Fibroblast of mammary gland (primary cell): ENCODE measurements around the gene NBPF8.
A peak's percentile ranks its signal among the peaks of the same experiment; 100 is the strongest.
"Not testable (repeated sequence)": the region's sequence is repeated elsewhere in the genome, so short reads cannot be mapped to it uniquely, and the experiment has no call there.

Experiments used
- DNase-seq: peaks from one replicate; pipeline ENCODE4 v3.0.0-alpha.2; 2010; ENCODE audit warnings: low read depth
- H3K4me3 ChIP-seq: 2 replicates; pipeline ENCODE4 v1.5.1; 2011; ENCODE audit warnings: low read depth, mild to moderate bottlenecking, low read length, moderate library complexity; ENCODE audit not compliant: control insufficient read depth

The NBPF8 gene

DNA sequence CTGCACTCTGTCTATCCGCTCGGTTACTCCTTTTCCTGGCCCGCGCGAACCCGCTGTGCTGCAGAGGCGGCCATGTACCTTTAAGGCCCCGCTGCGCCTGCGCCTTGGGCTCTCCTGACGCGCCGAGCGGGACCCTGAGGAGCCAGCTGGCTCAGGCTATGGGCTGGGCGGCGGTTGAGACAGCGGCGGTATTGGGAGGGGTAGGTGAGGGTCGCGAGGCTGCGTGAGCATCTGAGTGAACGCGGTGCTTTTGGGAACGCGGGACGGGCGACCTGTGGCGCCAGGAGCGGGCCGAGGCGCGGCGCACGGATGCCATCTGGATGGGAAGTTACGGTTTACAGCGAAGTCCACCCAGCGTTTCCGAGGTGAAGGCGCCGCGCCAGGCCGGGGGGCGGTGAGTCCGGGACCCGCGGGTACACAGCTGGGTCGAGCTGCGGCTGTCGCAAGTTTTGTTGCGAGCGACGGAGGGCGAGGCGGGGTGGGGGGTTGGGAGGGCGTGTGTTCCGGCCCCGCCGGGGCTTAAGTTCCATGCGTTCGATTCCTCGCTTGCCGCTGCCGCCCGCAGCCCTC is at the start of gene NBPF8:
Gene NBPF8 (plus strand): TSS at position 125 of the 570 bp plus-strand sequence. CDS start 21,488 bp downstream, outside the sequence.
- H3K4me3 ChIP-seq: peak within 1 kb of the TSS; percentile 57
- DNase-seq: peak; percentile 49

- H3K4me3 ChIP-seq: not testable (repeated sequence)
- peak; percentile 7 for DNase-seq
Measured at GRCh38 chr1:120367709-120368108, 47.1 kb upstream of the NBPF8 start.

DNA sequence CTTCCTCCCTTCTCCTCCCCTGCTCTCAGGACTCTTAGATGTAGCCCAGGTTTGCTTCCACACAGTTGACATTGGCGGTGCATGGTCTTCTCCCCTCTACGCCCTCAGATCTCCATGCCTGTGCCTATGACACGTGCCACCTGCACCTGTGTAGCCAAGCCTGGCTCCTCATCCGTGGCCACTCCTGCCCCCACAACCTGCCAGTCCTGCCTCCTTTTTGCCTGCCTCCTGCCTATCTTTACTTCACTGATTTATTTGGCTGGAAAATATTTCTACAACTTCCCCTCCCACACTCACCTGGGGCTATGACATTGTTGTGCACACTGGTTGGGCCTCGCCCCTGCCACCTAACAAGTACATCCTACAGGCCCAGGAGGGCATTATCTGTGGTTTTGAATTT is 28.2 kb upstream of the NBPF8 start:
- not testable (repeated sequence) for H3K4me3 ChIP-seq, DNase-seq

- DNase-seq: peak; percentile 58
- not testable (repeated sequence) for H3K4me3 ChIP-seq
Measured at GRCh38 chr1:120388597-120389126, 26.2 kb upstream of the NBPF8 start.

DNA sequence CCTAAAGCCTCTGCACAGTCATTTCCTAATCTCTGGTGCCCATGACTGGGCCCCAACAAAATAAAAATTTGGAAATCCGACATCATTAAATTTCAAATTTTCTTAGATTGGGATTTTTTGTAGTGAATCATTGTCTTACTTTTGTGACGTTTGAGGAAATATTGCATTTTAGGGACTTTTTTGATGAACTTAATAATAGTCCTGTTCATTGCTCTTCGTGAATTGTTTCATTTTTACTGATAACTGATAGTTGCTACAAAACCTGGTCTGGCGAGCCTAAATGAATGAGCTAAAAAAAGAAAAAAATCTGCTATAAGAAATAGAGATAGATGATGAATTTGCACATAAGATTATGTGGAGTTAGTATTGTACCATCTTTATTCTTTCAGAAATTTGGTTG is 23.5 kb upstream of the NBPF8 start:
- DNase-seq, H3K4me3 ChIP-seq: not testable (repeated sequence)

DNA sequence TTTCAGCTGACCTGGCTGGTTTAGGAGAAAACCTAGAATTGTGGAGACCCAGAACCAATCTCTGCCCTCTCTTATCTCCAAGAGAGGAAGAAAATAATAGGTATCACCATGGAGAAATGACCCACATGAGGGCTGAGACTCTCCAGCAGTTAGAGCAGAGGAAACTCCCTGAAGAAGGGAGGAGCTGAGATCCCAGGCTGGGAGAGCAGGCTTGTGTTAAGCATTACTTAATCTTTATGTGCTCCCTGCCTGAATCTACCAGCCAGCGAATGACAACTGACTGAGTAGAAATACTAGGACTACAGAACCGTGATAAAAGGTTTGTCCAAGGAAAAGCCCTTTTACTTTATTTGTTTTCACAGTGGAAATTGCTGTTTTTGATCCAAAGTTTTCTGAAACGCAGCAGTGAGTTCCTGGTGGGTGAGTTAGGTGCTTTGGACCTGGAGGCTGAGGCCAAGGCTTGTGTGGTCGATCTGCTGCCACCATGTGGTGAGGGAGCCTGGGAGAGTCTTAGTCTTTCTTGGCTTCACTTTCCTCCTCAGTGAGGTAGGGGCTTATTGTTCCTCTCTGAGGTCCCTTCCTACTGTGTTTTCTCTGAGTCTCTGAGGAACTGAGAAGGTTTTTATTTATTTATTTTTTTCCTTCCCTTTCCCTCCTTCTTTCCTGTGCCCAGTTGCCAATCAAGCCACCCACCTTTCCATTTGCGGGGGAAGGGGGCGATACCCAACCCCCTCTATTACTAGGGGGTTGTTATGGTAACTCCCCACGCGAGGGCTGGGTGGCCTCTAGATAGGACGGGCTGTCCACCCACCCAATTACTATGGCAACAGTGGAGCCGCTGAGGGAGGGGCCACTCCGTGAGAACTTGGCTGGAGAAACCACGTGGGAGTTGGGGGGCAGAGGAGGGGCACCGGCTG is 21.3 kb upstream of the NBPF8 start:
- DNase-seq, H3K4me3 ChIP-seq: not testable (repeated sequence)

GRCh38 chr1:120405348-120405747 is 9.5 kb upstream of the NBPF8 start:
- DNase-seq: not testable (repeated sequence)

GRCh38 chr1:120414451-120414850 is 384 bp upstream of the NBPF8 start:
- DNase-seq: peak; percentile 15
- peak overlapping the region; percentile 23 for H3K4me3 ChIP-seq

More at GRCh38 chr1:120405348-120405747, 9.5 kb upstream of the NBPF8 start:
- H3K4me3 ChIP-seq: not testable (repeated sequence)

DNA sequence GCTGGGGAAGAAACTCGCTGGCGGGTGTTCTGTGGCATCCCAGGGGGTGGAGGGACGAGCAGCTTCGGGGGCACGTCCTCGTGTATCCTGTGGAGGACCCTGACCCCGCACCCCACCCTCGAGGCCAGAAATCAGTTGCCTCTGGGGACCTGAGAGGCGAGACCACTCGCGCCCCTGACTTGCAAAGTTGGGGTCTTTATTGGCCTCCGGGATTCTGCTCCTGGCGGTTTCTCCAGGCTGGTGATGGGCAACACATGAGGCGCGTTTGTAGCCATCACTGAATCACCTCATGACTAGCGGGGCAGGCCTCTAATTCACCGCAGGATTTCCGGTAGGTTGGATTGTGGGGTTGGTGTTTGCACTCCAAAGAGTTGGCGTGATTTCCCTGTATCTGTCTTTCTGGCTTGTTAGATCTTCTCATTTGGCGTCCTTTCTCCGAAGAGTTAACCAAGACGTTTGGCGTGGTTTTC is 692 bp downstream of the NBPF8 start:
- DNase-seq: peak; percentile 66
- peak overlapping the region; percentile 57 for H3K4me3 ChIP-seq

DNA sequence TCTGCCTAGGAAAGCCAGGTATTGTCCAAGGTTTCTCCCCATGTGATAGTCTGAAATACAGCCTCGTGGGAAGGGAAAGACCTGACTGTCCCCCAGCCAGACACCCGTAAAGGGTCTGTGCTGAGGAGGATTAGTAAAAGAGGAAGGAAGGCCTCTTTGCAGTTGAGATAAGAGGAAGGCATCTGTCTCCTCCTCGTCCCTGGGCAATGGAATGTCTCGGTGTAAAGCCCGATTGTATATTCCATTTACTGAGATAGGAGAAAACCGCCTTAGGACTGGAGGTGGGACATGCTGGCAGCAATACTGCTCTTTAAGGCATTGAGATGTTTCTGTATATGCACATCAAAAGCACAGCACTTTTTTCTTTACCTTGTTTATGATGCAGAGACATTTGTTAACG is 10.2 kb downstream of the NBPF8 start:
- H3K4me3 ChIP-seq, DNase-seq: not testable (repeated sequence)

DNA sequence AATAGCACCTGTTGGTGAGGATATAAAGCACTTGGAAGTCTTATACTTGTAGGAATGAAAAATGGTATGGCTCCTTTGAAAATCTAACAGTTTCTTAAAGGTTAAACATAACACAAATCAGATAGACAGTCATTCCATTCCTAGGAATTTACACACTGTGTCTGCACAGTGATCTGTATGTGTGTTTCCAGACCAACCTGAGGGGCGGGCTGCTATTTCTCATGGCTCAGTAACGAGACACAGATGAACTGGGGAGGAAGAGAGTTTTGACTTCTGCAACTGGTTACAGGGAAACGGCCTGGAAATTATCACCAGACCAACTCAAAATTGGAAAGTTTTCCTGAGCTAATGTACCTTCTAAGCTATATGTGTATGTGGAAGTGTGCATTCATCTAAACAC is 16.8 kb downstream of the NBPF8 start:
- H3K4me3 ChIP-seq: not testable (repeated sequence)
- DNase-seq: peak; percentile 3

DNA sequence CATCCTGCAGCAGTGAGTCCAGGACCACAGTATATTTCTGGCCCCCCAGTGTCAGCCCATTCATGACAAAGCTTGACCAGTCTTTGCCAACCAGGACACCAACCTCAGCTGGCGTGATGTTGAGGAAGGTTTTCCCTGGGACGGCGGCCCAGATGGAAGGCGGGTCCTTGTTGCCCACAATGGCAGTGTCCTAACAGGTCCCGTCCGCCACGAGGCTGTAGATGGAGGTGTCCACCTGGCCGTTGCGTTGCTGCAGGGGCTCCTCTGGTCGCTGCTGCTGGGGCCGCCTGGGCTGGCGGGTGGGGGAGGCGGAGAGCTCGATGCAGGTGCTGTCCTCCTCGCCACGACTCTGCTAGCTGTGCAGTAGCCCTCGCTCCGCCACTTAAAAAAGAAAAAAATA is 19.0 kb downstream of the NBPF8 start:
- not testable (repeated sequence) for DNase-seq, H3K4me3 ChIP-seq

DNA sequence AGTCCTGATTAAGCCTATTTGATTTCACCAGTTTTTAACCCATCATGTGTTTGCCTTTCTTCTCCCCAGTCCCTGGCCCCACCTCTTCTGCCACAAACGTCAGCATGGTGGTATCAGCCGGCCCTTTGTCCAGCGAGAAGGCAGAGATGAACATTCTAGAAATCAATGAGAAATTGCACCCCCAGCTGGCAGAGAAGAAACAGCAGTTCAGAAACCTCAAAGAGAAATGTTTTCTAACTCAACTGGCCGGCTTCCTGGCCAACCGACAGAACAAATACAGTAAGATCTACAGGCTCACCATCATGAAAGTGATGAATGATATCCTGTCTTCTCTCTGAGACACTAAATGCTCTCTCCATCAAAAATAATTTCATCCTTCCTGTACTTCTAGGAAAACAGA is 34.3 kb downstream of the NBPF8 start:
- not testable (repeated sequence) for DNase-seq

More for the DNA sequence above, 34.3 kb downstream of the NBPF8 start:
- H3K4me3 ChIP-seq: not testable (repeated sequence)
